ENCODE results near the gene GAS2L1.

Gene GAS2L1

DNA sequence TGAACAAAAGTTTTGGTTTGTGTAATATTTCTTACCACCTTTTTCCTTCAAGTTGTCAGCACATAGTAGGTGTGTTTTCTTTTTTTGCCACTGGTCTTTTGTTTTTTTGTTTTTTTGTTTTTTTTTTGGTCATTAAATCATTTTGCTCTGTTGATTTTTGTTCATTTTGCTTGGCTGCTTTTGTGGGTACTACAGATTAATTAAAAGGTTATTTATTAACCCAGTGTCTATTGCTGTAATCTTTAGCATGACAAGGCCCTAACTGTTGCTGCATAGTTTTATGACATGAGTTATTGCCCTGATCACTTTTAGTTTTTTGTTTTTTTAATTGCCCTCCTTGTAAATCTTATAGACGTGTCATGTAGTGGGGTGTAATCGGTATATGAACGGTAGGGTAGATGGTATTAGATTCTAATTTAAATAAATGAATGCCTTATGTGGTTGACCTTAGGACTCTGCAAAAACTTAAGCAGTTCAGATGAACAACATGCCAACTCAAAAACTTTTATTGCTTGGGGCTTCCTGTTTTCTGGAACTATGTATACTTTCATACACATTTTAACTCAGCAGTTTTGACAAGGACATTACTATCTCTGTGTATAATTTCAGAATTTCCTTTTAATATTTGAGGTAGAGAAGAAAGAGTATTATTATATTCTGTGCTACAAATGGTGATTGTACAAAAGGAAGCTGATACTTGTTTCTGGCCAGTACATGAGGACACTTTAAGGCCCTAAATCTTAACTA lies 30.5 kb upstream of the GAS2L1 start:
- no peak for DNase-seq

DNA sequence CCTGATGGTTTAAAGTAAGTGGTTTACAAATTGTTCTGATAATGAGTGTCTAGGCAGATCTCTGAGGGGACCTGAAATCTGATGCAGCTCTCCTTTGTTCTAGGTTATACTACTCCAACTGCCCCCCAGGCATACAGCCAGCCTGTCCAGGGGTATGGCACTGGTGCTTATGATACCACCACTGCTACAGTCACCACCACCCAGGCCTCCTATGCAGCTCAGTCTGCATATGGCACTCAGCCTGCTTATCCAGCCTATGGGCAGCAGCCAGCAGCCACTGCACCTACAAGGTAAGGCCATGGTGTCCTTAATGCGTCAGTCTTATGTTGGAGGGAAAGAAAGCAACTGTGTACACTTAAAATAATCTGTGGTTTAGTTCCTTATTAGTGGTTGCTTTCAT lies 28.5 kb upstream of the GAS2L1 start:
- no peak for DNase-seq

DNA sequence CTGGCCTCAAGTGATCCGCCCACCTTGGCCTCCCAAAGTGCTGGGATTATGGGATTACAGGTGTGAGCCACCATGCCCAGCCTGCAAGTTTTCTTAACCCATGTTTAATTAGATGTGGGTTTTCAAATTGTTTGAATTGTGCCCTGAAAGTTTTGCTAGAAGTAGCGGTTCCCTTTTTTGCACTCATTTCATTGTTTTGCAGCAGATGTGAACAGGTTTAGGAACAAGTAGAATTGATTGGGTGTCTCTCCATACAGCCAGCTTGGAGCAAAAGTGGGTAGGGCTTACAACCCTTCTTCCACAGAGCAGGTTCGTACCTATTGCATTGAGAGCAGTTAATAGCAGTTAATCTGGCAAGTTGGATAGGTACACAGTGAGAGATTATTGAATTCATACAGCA lies 22.3 kb upstream of the GAS2L1 start:
- DNase-seq: no peak

DNA sequence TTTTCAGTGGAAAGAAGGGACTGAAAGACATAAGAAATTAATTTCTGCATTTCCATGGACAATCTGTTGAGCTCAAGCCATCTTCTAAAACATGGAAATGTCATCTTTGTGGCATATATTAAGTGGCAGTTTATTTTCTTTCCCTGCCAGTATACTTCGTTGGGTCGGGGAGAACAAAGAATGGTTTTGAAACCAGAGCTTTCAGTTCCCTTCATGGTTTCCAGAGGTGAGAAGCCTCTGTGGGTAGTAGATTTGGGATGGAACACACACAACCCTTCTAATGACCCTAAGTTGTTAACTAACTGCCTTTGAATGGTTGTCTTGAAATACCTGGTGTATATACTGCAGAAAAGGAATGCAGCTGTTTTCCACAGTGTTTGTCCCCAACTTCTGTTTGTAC lies 17.6 kb upstream of the GAS2L1 start:
- no peak for DNase-seq

DNA sequence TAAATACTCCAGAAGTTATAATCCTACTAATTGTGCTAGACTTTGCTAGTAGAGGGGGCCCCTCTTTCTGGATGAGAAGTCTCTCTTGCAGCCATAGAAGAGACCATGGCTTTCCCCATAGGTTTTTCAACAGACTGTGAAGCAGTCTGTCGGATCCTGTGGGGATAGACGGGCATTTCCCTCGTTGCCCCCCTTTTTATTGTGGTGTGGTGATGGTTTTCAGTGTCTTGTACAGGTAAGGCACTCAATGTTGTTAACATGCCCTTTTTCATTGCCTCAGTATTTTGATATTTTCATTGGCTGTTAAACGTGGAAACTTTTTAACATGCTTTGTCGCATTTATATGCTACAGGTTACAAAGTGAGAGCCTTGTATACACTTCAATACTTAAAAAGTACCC lies 16.4 kb upstream of the GAS2L1 start:
- DNase-seq: no peak

DNA sequence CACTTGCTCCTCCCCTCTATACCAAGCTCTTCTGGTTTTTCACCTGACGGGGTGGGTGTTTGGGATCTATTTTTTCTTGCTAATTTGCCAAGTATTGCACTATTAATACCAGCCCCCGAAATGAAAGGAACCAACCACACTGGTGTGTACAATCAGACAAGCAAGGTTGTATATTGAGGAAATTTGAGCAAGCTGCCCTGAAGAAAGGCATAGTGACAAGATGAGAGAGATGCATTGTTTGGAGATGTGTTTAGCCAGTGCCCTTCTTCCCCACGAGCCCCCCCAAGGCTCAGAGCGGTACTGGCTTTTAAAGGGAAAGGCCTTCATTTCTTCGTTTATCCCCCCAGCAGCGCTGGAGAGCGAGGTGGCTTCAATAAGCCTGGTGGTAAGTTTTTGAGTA lies 15.2 kb upstream of the GAS2L1 start:
- no peak for DNase-seq

DNA sequence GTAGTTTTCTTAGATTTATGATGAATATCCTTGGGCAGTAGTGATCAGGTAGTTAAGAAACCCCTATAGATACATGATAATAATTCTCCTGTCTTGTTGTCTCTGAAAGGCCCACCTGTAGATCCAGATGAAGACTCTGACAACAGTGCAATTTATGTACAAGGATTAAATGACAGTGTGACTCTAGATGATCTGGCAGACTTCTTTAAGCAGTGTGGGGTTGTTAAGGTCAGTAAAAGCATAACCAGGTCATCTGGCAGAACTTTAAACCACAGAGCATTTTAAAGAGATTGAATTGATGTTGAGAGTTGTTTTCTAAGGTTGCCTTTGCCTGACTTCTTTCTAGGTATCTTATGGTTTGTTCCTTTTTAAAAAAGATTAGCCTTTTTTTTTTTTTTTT lies 14.1 kb upstream of the GAS2L1 start:
- DNase-seq: no peak

DNA sequence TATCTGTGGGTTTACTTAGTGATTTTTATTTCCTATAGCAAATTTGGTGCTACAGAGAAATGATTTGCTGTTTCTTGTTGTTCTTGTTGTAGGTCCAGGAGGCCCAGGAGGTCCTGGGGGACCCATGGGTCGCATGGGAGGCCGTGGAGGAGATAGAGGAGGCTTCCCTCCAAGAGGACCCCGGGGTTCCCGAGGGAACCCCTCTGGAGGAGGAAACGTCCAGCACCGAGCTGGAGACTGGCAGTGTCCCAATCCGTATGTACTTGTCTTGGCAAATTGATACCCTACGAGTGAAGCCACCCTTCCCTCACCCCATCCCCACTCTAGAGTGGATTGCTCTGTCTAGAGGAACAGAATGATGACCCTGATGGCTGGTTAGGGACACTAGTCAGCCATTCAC lies 7.8 kb upstream of the GAS2L1 start:
- no peak for DNase-seq

DNA sequence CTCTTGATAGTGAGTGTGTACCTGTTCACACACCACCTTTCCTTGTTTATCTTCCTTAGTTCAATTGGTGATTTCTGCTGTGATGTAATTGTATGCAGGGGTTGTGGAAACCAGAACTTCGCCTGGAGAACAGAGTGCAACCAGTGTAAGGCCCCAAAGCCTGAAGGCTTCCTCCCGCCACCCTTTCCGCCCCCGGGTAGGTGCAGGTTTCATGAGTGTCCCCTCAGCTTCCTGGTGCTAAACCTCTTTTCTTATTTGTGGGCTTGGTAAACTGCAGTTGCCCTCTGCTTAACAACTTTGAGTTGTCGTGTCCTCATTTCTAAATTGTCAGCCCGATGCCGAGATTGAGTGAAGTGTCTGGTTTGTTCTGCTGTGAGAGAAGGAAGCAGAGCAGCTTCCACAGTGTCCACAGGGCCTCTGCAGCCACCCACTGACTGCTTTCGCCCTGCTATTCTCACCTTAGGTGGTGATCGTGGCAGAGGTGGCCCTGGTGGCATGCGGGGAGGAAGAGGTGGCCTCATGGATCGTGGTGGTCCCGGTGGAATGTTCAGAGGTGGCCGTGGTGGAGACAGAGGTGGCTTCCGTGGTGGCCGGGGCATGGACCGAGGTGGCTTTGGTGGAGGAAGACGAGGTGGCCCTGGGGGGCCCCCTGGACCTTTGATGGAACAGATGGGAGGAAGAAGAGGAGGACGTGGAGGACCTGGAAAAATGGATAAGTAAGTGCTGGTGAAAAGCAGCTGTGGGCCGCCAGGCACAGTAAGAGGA lies 7.1 kb upstream of the GAS2L1 start:
- DNase-seq: no peak

DNA sequence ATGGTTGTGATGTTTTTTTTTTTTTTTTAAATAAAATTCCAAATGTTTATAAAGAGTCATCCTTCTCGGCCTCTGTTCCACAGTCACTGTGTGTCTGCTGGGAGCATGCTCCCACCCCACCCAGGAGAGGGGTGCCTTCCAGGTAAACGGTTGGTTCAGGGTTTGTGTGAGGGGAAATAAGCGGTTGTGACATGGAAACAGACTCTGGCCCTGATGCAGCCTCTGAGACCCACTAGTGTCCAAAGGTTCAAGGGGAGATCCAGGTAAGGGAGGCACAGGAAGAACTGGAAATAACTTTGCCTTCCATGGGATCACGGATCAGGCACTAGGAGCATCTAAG lies 6.0 kb upstream of the GAS2L1 start:
- DNase-seq: no peak

DNA sequence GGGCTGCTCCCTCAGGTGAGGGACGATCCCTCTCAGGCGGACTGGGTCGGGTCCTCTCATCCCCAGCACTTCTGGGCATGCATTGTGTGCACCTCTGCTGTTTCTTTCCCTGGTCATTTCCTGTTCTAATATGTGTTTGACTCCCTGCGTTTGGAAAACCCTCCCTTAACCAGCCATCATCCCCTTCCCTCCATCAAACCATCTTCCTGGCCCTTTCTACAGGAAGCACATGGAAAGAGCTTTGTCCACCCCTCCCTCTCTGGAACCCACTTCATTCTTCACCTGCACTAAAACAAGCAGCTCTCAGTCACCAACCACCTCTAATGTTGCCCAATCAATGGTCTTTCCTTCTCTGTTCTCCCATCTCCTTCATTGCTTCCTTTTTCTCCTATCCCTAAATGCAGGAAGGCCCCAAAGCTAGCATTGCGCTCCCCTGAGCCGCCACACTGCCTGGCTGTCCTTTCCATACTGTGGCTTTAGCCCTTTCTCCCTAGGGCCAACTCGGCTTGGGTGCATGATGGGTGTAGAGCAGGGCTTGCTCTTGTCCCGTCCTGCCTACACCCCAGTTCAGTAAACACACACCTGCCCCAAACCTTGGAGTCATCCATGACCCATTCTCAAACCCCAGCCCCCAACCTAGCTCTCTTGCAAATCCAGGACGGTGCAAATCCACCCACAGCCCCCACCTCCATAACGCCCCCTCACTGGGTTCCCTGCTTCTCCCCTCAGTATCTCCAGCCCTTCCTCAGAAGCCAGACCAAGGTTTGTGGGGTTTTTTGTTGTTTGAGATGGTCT lies 5.4 kb upstream of the GAS2L1 start:
- no peak for DNase-seq

DNA sequence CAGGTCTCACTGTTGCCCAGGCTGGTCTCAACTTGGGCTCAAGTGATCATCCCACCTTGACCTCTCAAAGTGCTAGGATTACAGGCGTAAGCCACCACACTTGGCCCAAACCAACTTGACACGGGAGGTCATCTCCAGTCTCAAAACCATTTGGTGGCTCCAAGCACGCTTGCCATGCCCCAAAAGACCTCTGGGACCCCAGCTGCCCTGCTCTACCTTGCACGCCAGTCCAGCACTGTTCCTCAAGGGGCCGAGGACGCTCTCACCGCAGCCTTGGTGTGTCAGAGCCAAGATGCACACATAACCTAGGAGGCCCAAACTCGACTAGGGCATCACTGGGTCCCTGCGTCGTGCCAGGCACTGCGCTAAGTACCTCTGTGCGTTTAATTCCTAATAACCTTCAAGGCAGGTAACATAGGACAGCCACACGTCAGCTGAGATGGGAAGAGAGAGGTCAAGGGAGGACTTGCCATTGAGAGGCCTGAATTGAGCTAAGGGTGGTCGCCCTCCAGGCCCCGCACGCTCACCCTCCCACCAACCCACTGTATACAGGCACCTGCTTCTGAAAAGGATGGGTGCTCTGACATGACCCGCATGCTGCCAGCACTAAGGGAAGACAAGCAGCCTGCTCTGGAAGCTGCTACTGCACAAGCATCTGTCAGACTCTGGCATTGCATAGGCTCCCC lies 4.6 kb upstream of the GAS2L1 start:
- DNase-seq: no peak

DNA sequence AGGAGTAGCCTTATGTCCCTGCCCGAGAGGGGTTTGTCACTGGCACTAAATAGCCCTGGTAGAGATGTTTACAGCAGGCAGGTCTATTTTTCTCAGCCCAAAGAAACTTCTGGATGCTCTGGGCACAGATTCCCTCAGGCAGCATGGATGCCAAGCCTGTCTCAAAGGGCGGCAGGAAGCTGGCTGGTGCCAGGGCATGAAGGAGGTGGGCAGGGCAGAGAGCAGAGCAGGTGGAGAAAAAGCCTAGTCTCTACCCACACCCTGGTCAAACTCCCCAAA lies 4.1 kb upstream of the GAS2L1 start:
- DNase-seq: no peak

DNA sequence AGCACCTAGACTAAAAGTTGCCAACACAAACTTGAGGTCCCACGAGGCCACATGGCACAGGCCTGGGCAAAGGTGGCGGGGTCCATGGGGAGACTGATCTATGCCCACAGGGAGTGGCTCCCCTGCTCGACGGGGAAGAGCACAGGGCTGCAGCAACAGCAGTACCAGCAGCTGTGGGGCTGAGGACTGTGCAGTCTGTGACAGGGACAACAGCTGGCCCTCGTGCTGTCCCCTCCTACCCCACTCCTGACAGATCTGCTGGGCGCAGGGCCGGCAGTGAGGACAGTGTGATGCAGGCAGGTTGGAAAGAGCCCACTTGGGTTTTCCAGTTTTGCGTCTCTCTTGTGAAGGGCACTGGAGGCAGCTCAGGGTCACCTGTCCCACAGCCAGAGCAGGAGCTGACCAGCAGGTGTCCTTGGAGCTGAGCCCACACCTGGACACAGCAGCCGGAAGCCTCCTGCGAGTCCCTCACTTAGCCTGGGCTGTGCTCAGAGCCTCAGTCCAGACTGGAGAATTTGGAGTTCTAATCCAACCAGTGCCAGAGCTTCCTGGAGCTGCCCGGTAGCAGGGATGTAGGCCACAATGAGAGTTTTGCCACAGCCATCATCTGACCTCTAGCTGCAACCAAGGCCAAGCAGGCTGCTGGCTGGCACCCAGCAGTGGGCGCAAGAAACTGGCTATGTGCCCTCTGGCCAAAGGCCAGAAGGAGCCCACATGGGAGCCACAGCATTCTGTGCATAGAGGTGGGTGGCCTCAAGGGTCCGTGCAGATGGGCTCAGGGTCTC lies 3.6 kb upstream of the GAS2L1 start:
- DNase-seq: no peak

DNA sequence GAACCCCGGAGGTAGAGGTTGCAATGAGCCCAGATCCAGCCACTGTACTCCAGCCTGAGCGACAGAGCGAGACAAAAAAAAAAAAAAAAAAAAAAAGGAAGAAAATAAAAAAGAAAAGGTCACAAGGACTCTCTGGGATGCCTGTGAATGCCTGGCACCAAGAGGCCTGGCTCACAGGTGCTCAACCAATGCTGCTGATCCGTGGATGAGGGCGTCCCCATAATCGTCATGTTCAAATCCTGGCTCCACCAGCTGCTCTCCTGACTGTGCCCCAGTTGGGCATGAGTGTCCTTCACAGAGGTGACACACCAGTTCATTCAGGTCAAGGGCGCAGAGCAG lies 645 bp upstream of the GAS2L1 start:
- DNase-seq: no peak

DNA sequence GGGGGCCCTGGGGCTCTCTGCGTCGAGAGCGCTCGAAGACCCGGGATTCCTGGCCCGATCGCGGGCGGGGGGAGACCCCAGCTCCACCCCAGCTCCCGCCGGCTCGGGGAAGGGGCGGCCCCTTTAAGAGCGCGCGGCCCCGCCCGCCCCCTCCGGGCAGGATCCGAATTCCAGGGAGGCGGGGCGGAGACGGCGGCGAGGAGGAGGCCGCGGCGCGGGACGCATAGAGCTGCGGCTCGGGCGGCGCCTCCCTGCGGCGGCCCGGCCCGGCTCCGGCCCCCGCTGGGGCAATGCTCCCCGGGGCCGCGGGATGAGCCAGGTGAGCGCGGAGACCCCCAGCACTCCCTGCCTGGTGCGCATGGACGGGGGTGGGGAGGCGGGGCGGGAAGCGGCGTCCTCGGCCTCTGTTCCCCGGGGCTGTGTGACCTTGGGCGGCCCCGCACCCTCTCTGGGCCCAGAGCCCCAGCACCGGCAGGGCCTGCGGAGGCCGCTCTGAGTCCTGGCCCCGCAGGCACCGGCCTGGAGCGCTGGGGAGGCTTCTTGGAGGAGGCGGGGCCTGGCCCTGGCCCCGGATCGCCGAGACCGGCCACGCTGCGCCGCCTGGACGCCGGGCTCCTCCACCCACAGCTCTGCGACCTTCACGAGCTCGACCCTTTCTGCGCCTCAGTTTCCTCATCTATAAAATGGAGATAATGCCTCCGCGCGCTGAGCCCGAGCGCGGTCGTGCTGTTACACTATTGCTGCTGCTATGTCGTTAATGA lies 565 bp downstream of the GAS2L1 start:
- DNase-seq: peak; percentile 82

DNA sequence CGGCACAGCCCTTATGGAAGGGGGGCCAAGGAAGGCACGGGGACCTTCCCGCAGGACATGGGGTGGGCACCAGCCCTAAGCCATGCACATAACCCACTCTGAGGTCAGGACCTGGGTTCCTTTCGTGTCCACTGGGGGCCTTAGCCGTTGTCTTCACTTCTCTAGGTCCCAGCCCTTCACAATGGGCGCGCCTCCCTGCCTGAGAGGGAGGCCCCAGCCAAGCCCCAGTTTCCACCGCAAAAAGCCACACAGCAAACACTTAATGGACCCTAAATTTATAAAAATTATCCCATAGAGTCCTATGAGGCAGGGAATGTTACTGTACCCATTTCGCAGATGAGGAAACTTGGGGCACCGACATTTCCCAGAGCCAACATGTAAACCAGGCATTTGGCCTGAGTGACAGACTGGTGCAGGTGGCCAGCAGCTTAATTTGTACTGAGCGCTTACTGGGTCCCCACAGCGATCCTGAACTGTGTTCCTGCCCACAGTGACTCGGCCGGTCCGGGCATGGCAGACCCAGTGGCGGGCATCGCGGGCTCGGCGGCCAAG lies 1.2 kb downstream of the GAS2L1 start:
- DNase-seq: no peak

DNA sequence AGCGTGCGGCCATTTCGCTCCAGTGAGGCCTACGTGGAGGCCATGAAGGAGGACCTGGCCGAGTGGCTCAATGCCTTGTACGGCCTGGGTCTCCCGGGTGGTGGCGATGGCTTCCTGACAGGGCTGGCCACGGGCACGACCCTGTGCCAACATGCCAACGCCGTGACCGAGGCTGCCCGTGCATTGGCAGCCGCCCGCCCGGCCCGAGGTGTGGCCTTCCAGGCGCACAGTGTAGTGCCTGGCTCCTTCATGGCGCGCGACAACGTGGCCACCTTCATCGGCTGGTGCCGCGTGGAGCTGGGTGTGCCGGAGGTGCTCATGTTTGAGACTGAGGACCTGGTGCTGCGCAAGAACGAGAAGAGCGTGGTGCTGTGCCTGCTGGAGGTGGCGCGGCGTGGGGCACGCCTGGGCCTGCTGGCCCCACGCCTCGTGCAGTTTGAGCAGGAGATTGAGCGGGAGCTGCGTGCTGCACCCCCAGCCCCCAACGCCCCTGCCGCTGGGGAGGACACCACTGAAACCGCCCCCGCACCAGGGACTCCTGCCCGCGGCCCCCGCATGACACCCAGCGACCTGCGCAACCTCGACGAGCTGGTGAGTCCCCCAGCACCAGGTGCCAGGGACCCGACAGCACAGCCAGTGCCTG lies 1.8 kb downstream of the GAS2L1 start:
- no peak for DNase-seq

DNA sequence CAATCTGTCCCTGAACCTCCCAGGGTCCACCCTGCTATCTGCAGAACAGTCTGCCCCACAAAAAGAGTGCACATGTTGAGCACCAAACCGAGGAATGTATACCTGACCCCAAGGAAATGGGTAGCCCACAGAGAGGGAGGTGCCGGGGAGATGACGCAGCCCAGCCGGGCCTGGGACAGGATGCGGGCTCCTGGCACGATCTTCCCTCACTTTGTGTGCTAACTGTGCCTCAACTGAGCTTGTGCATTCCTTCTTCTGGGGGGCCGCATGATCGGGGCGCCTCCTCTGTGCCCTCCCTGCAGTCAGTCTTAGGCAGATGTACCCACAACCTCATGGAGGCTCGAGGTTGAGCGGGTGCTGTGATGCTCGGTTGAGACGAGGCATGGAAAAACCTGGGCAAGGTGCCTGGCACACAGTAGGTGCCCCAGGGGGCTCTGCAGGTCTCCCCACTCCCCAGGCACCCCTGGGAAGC lies 2.4 kb downstream of the GAS2L1 start:
- DNase-seq: peak; percentile 86

DNA sequence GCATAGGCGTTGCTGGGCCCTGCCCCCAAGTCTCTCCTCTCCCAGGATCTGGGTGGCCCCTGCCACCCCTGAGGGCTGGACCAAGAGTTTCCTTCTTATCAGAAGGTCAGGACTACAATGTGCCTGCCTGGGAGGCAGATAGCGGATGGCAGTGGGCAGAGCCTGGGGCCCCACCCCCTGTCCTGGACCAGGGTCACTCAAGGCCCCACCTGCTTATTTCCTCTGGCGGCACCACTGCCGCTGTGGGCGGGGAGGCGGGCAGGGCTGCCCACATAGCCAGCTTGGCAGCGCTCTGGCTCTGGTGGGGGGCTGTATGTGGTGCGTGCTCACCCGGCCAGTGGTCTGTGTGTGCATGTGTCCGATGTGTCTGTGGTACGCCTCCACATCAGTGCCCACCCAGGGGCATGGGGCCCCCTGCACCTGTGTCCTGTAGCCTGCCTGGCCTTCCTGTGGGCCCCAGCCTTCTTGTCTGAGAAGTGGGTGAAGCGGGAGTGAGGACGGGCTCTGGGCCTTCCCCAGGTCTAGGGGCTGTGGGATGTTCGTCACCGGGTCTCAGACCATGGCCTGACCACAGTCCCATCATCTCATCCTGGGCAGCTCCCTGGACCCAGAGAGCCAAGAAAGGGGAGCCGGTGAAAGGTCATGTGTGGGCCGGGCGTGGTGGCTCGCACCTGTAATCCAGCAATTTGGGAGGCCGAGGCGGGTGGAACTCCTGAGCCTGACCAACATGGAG lies 3.0 kb downstream of the GAS2L1 start:
- DNase-seq: no peak

All from EL (cell line).